Heart right ventricle (tissue), 16 donors: Measurements from ENCODE around the gene KANSL3. TPM values are rescaled to one million over a fixed set of nuclear protein-coding genes. Genes with fewer than 3 reads are reported as not detected.

Experiments
- ATAC-seq, 8 donors: fragments of 200-7000 bp; cut with Tn5 transposase; one replicate each; pipeline ENCODE4 v1.9.1; 2020; ENCODE audit warnings: mild to moderate bottlenecking in 8 of 8, moderate library complexity in 8 of 8, moderate number of reproducible peaks in 1 of 8
- DNase-seq, 2 donors: peaks; one replicate each; pipeline ENCODE4 v3.0.0-alpha.2; 2020
- H3K27ac ChIP-seq, 10 donors: fragments of 200-600 bp; sonication (generic) in 2 of 10; one replicate each; pipeline versions ENCODE4 v1.5.0 to v1.8.0; 2020 to 2022; ENCODE audit warnings: mild to moderate bottlenecking in 3 of 10
- H3K27me3 ChIP-seq, 7 donors: fragments of 200-600 bp; one replicate each; pipeline ENCODE4 v1.8.0; 2021 to 2022; ENCODE audit warnings: mild to moderate bottlenecking in 2 of 7
- H3K36me3 ChIP-seq, 9 donors: fragments of 200-600 bp; sonication (generic) in 1 of 9; one replicate each; pipeline versions ENCODE4 v1.5.0 to v1.8.0; 2020 to 2022; ENCODE audit warnings: mild to moderate bottlenecking in 2 of 9
- H3K4me1 ChIP-seq, 9 donors: fragments of 200-600 bp; sonication (generic) in 1 of 9; one replicate each; pipeline versions ENCODE4 v1.5.0 to v1.8.0; 2020 to 2022; ENCODE audit warnings: mild to moderate bottlenecking in 4 of 9
- H3K4me3 ChIP-seq, 10 donors: fragments of 200-600 bp; sonication (generic) in 2 of 10; one replicate each; pipeline versions ENCODE4 v1.5.0 to v1.8.0; 2020 to 2022; ENCODE audit warnings: mild to moderate bottlenecking in 7 of 10, moderate library complexity in 2 of 10
- H3K9me3 ChIP-seq, 11 donors: fragments of 200-600 bp in 10 of 11; sonication (generic) in 2 of 11; one replicate each; pipeline versions ENCODE4 v1.5.0 to v1.8.0; 2013 to 2022; ENCODE audit warnings: mild to moderate bottlenecking in 2 of 11, control low read depth in 1 of 11, moderate library complexity in 1 of 11
- CTCF ChIP-seq, 9 donors: fragments of 200-600 bp; sonication (generic) in 2 of 9; IDR thresholded peaks; one replicate each; pipeline versions ENCODE4 v1.5.0 to v1.8.0; 2021 to 2022; ENCODE audit warnings: antibody characterized with exemption in 9 of 9, mild to moderate bottlenecking in 5 of 9, moderate library complexity in 1 of 9
- WGBS, 2 donors: extraction: QIAGEN DNeasy Blood & Tissue Kit; methylation state at CpG; one replicate each; pipeline ENCODE4 v1.1.7; 2013; ENCODE audit warnings: inconsistent platforms in 1 of 2; 5-methylcytosine and 5-hydroxymethylcytosine counted together
- intact Hi-C, 10 donors: fragments of 100-400 bp; cut with DNase I; formaldehyde crosslinking; loops; one replicate each; pipeline versions ENCODE4 v1.11.1 to v1.14.2; 2022
- polyA plus RNA-seq, 2 donors: library from polyadenylated mRNA; stranded (reverse); fragments of 200-250 nt; gene quantifications; one replicate each; pipeline ENCODE4 v1.2.3, GENCODE V29; 2013
- total RNA-seq, 10 donors: library from RNA; stranded (reverse); fragmentation: NEBNext Ultra II Directional in 3 of 10; extraction: Animal tissue kit (Norgen Biotek cat#: 25700) in 3 of 10; gene quantifications; one replicate each; pipeline versions ENCODE4 v1.2.1 to v1.2.4, GENCODE V29; 2021 to 2023
- donor health status: Arrhythmogenic right ventricular cardiomyopathy.
- donor health status: ischemic (EF 13 %, LVEDD 7.1; RV severe dilation, severe dysfunction).
- donor health status: healthy with polysubstance abuse.
- donor health status: DM: no; HTN: yes; CAD: no.
- donor health status: DM: no; HTN: no; CAD: no.
- donor health status: ischemic (EF 25% LVEDD 6.9; RV normal size, moderate dysfunction).
- donor health status: ischemic (EF 25% LVEDD 5.7; RV mildly dilated, moderate dysfunction).
- donor health status: healthy.
- donor health status: DM: yes; HTN: yes; CAD: no.
- donor health status: Ischemic cardiomyopathy.
- donor health status: ischemic (EF 35%, LVEDD 5.7; RV mildly dilated, moderate dysfunction).
- donor health status: nonischemic (EF 11% LVEDD 7.7; RV severe dilation, severe dysfunction).
- donor health status: DM: yes; HTN: yes; CAD: no.
- donor health status: PGD.
- donor health status: ischemic (EF 29% LVEDD 5.4; RV normal size, mild dysfunction).
- donor health status: nonischemic (EF 23%, LVEDD 6.1; RV moderate dilation, normal function).

Gene KANSL3
- total and polyA plus RNA-seq, 12 donors: 12.5 to 38.1 (median 30.4) TPM

GRCh38 chr2:96568094-96568493 is 70.0 kb downstream of the KANSL3 start:
- peaks cover 0 to under 1% (median 0%) of the 10 kb centered on the region in 9 donors for H3K36me3 ChIP-seq
- DNase-seq (no peak), ATAC-seq (no peak)
- H3K4me1 ChIP-seq: no peaks in the 10 kb centered on the region
- H3K4me3 ChIP-seq: no peak overlapping the region
- no peaks in the 10 kb centered on the region for H3K27me3 ChIP-seq
- H3K27ac ChIP-seq: no peak overlapping the region
- TF ChIP-seq CTCF (IDR thresholded peaks at IDR 0.05): no peak
- intact Hi-C loops: no loop called here
- H3K9me3 ChIP-seq: no peaks in the 10 kb centered on the region
- 73 to 87% methylated on average over 3 of the region's 3 CpGs for WGBS, 2 donors

- Histone ChIP-seq H3K27me3 (no peaks in the 10 kb centered on the region), H3K36me3 (no peaks in the 10 kb centered on the region), H3K9me3 (peaks cover 0 to 5% (median 0%) of the 10 kb centered on the region in 11 donors), H3K4me3 (no peak overlapping the region), H3K27ac (no peak overlapping the region), H3K4me1 (no peaks in the 10 kb centered on the region)
- no peak for DNase-seq
- no peak for TF ChIP-seq CTCF (IDR thresholded peaks at IDR 0.05)
- no peak for ATAC-seq
- 60 to 63% methylated on average over 5 of the region's 5 CpGs for WGBS, 2 donors
- intact Hi-C loops: no loop called here
Observed at GRCh38 chr2:96565111-96565510, 73.0 kb downstream of the KANSL3 start.

- Histone ChIP-seq H3K36me3 (no peaks in the 10 kb centered on the region), H3K4me3 (no peak overlapping the region), H3K4me1 (no peaks in the 10 kb centered on the region), H3K9me3 (peaks cover 0 to 5% (median 0%) of the 10 kb centered on the region in 11 donors), H3K27ac (no peak overlapping the region), H3K27me3 (no peaks in the 10 kb centered on the region)
- TF ChIP-seq CTCF (IDR thresholded peaks at IDR 0.05): no peak
- ATAC-seq (peak in 1 of 8 donors; percentile 7), DNase-seq (no peak)
- 66 to 81% methylated on average over 3 of the region's 3 CpGs for WGBS, 2 donors
- intact Hi-C loops: no loop called here
Observed at GRCh38 chr2:96564563-96564962, 73.5 kb downstream of the KANSL3 start.

GRCh38 chr2:96564026-96564425 is 74.1 kb downstream of the KANSL3 start:
- DNase-seq: no peak
- WGBS, 2 donors: 77 to 96% methylated on average over 4 of the region's 4 CpGs
- H3K4me3 ChIP-seq: no peak overlapping the region

More at GRCh38 chr2:96564026-96564425, 74.1 kb downstream of the KANSL3 start:
- TF ChIP-seq CTCF (IDR thresholded peaks at IDR 0.05): no peak
- no peak for ATAC-seq
- Histone ChIP-seq H3K36me3 (no peaks in the 10 kb centered on the region), H3K4me1 (no peaks in the 10 kb centered on the region), H3K9me3 (peaks cover 0 to 5% (median 0%) of the 10 kb centered on the region in 11 donors), H3K27ac (no peak overlapping the region), H3K27me3 (no peaks in the 10 kb centered on the region)
- intact Hi-C loops: no loop called here
